ENCODE results near the gene KRT76. TPM values are rescaled to one million over a fixed set of nuclear protein-coding genes. Genes with fewer than 3 reads are reported as not detected.
"Not testable (repeated sequence)": the region's sequence is repeated elsewhere in the genome, so short reads cannot be mapped to it uniquely, and the experiment has no call there.

Gene KRT76
- total RNA-seq, 1 donor: not detected

GRCh38 chr12:52796839-52797528 lies 19.8 kb upstream of the KRT76 start:
- H3K4me3 ChIP-seq (ENCODE audit: low read depth, low read length): no peak overlapping the region
- no peak for TF ChIP-seq CTCF (IDR thresholded peaks at IDR 0.05; ENCODE audit: insufficient read depth, low read depth, low read length)
- no peak for DNase-seq (ENCODE audit: low read depth)

- TF ChIP-seq CTCF (IDR thresholded peaks at IDR 0.05; ENCODE audit: insufficient read depth, low read depth, low read length): no peak
- no peak for DNase-seq (ENCODE audit: low read depth)
- H3K4me3 ChIP-seq (ENCODE audit: low read depth, low read length): no peak overlapping the region
Measured at GRCh38 chr12:52796429-52796794, 19.3 kb upstream of the KRT76 start.

- no peak within 1 kb of the TSS for H3K4me3 ChIP-seq (ENCODE audit: low read depth, low read length)
- no peak for DNase-seq (ENCODE audit: low read depth)
- TF ChIP-seq CTCF (IDR thresholded peaks at IDR 0.05; ENCODE audit: insufficient read depth, low read depth, low read length): no peak
Measured at GRCh38 chr12:52795694-52796428, 18.7 kb upstream of the KRT76 start, which contains the start of gene KRT3. Gene KRT3 (minus strand): TSS chr12:52796117. CDS start chr12:52796042, 75 bp downstream.

GRCh38 chr12:52795332-52795674 lies 18.2 kb upstream of the KRT76 start:
- DNase-seq (ENCODE audit: low read depth); H3K4me3 ChIP-seq (ENCODE audit: low read depth, low read length): not testable (repeated sequence)

GRCh38 chr12:52794479-52795331 lies 17.6 kb upstream of the KRT76 start:
- no peak for TF ChIP-seq CTCF (IDR thresholded peaks at IDR 0.05; ENCODE audit: insufficient read depth, low read depth, low read length)
- H3K4me3 ChIP-seq (ENCODE audit: low read depth, low read length): no peak overlapping the region
- DNase-seq (ENCODE audit: low read depth): peak; percentile 30

GRCh38 chr12:52792185-52793029 lies 15.3 kb upstream of the KRT76 start:
- DNase-seq (ENCODE audit: low read depth): no peak
- TF ChIP-seq CTCF (IDR thresholded peaks at IDR 0.05; ENCODE audit: insufficient read depth, low read depth, low read length): no peak
- H3K4me3 ChIP-seq (ENCODE audit: low read depth, low read length): no peak overlapping the region

Measured in fibroblast of villous mesenchyme (primary cell).